Breast epithelium (tissue), 4 donors: ENCODE data around the gene TMEM150B. TPM values are rescaled to one million over a fixed set of nuclear protein-coding genes. Genes with fewer than 3 reads are reported as not detected.
"Not testable (repeated sequence)": the region's sequence is repeated elsewhere in the genome, so short reads cannot be mapped to it uniquely, and the experiment has no call there.

Experiments used
- DNase-seq, 2 donors: peaks; one replicate each; pipeline ENCODE4 v3.0.0-alpha.2; 2019; ENCODE audit warnings: low spot score in 2 of 2
- H3K27ac ChIP-seq, 2 donors: fragments of 200-600 bp; sonication (generic) in 1 of 2; one replicate each; pipeline ENCODE4 v1.5.1; 2016 to 2019; ENCODE audit warnings: mild to moderate bottlenecking in 1 of 2
- H3K27me3 ChIP-seq, 2 donors: fragments of 200-600 bp; sonication (generic) in 1 of 2; one replicate each; pipeline versions ENCODE4 v1.5.1 to v1.6.0; 2017 to 2019; ENCODE audit warnings: control low read depth in 1 of 2, mild to moderate bottlenecking in 1 of 2
- H3K36me3 ChIP-seq: fragments of 200-600 bp; one replicate; pipeline ENCODE4 v1.5.1; 2019
- H3K4me1 ChIP-seq, 2 donors: fragments of 200-600 bp; sonication (generic); one replicate each; pipeline ENCODE4 v1.5.1; 2016 to 2019; ENCODE audit warnings: control low read depth in 1 of 2
- H3K4me3 ChIP-seq, 3 donors: fragments of 200-600 bp; sonication (generic); 1 replicate in 2 of 3; 2 replicates in 1 of 3; pipeline ENCODE4 v1.5.1; 2016 to 2019; ENCODE audit warnings: mild to moderate bottlenecking in 3 of 3, moderate library complexity in 2 of 3
- H3K9me3 ChIP-seq, 2 donors: fragments of 200-600 bp; sonication (generic) in 1 of 2; one replicate each; pipeline ENCODE4 v1.5.1; 2016 to 2019; ENCODE audit warnings: control low read depth in 1 of 2
- CTCF ChIP-seq, 3 donors: fragments of 450-650 bp; IDR thresholded peaks; one replicate each; pipeline ENCODE4 v1.5.1; 2016 to 2017; ENCODE audit warnings: antibody characterized with exemption in 3 of 3, mild to moderate bottlenecking in 3 of 3, moderate library complexity in 3 of 3
- POLR2A ChIP-seq: fragments of 450-650 bp; IDR thresholded peaks from one replicate; pipeline ENCODE4 v1.6.1; 2016; ENCODE audit warnings: antibody characterized with exemption, mild to moderate bottlenecking, moderate library complexity
- POLR2AphosphoS5 ChIP-seq, 3 donors: sonication (generic); formaldehyde crosslinking; IDR thresholded peaks; one replicate each; pipeline ENCODE4 v1.6.1; 2017; ENCODE audit warnings: antibody characterized with exemption in 3 of 3
- intact Hi-C: fragments of 100-400 bp; cut with DNase I; formaldehyde crosslinking; loops from one replicate; pipeline ENCODE4 v1.15.1; 2023; ENCODE audit warnings: low total_unique reads
- total RNA-seq, 3 donors: library from RNA; depleted of rRNA; stranded (reverse); fragments of >200 nt; gene quantifications; one replicate each; pipeline ENCODE4 v1.1.0, GENCODE V29; 2016

Gene TMEM150B
- total RNA-seq, 3 donors from 2014 or later: 1.6 to 11.8 (median 3.1) TPM

- Histone ChIP-seq H3K36me3 (no peaks in the 10 kb centered on the region), H3K27ac (no peak overlapping the region)
- TF ChIP-seq CTCF (IDR thresholded peaks at IDR 0.05) (no peak), POLR2A (no peak), POLR2AphosphoS5 (IDR thresholded peaks at IDR 0.05) (no peak)
These were observed 11.0 kb upstream of the TMEM150B start for GRCh38 chr19:55336101-55336500.

DNA sequence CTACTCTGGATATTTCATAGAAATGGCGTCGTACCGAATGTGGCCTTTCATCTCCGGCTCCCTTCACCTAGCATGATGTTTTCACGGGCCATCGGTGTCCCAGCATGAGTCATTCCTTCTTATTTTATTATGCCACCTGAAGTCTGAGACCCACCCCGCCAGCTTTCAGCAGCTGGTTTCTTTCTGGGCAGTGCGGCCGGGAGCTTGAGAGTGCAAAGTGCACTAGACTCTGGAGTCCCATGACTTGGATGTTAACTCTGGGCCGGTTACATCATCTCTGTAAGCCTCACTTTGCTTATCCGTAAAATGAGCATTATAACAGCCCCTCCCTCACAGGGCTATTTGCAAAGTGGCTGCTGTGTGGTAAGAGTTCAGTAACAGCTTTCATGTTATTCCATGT is 8.7 kb upstream of the TMEM150B start:
- Histone ChIP-seq H3K4me3 (no peak overlapping the region), H3K9me3 (no peaks in the 10 kb centered on the region), H3K4me1 (no peaks in the 10 kb centered on the region), H3K36me3 (no peaks in the 10 kb centered on the region), H3K27ac (no peak overlapping the region), H3K27me3 (no peaks in the 10 kb centered on the region)
- intact Hi-C loops: no loop called here
- DNase-seq: no peak
- TF ChIP-seq CTCF (IDR thresholded peaks at IDR 0.05): no peak
- no peak for TF ChIP-seq POLR2AphosphoS5 (IDR thresholded peaks at IDR 0.05)
- TF ChIP-seq POLR2A: no peak

More at GRCh38 chr19:55336101-55336500, 11.0 kb upstream of the TMEM150B start:
- H3K27me3 ChIP-seq: no peaks in the 10 kb centered on the region
- no peaks in the 10 kb centered on the region for H3K4me1 ChIP-seq
- H3K4me3 ChIP-seq: no peak overlapping the region
- H3K9me3 ChIP-seq: no peaks in the 10 kb centered on the region
- DNase-seq: no peak
- intact Hi-C loops: no loop called here

DNA sequence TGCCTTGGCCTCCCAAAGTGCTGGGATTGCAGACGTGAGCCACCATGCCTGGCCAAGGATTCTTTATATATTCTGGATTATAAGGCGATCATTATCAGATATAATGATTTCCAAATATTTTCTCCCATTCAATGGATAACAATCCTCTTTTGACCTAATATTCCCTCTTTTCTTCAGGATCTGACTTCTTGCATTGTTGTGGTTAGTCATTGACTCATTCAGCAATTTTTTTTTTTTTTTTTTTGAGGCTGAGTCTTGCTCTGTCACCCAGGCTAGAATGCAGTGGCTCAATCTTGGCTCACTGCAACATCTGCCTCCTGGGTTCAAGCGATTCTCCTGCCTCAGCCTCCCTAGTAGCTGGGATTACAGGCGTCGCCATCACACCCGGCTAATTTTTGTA is 4.7 kb upstream of the TMEM150B start:
- DNase-seq, H3K36me3 ChIP-seq, intact Hi-C loops, H3K4me3 ChIP-seq, H3K9me3 ChIP-seq, H3K27me3 ChIP-seq, H3K27ac ChIP-seq, H3K4me1 ChIP-seq: not testable (repeated sequence)

DNA sequence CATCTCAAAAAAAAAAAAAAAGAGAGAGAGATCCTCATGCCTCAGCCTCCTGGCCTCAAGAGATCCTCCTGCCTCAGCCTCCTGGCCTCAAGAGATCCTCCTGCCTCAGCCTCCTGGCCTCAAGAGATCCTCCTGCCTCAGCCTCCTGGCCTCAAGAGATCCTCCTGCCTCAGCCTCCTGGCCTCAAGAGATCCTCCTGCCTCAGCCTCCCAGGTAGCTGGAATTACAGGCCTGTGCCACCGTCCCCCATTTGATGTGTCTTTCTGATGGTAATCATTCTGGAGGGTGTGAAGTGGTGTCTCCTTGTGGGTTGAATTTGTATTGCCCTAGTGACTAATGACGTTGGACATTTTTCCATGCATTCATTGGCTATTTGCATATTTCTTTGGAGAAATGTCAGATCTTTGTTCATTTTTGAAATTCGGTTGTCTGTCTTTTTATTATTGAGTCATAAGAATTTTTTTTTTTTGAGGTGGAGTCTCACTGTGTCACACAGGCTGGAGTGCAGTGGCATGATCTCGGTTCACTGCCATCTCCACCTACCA is 3.7 kb upstream of the TMEM150B start:
- DNase-seq, H3K9me3 ChIP-seq, H3K27me3 ChIP-seq, H3K4me3 ChIP-seq, H3K27ac ChIP-seq, H3K36me3 ChIP-seq, H3K4me1 ChIP-seq, intact Hi-C loops: not testable (repeated sequence)

- H3K27me3 ChIP-seq: peaks cover 0 to 5% of the 10 kb centered on the region in 2 donors
- no peaks in the 10 kb centered on the region for H3K9me3 ChIP-seq
- H3K4me3 ChIP-seq: peak overlapping the region in 1 of 3 donors; percentile 3
- H3K27ac ChIP-seq: no peak overlapping the region
- TF ChIP-seq POLR2AphosphoS5 (IDR thresholded peaks at IDR 0.05) (no peak), POLR2A (no peak), CTCF (IDR thresholded peaks at IDR 0.05) (no peak)
- no peak for DNase-seq
- no peaks in the 10 kb centered on the region for H3K4me1 ChIP-seq
- intact Hi-C loops: no loop called here
- no peaks in the 10 kb centered on the region for H3K36me3 ChIP-seq
These were observed 479 bp downstream of the TMEM150B start for GRCh38 chr19:55324662-55325061.

DNA sequence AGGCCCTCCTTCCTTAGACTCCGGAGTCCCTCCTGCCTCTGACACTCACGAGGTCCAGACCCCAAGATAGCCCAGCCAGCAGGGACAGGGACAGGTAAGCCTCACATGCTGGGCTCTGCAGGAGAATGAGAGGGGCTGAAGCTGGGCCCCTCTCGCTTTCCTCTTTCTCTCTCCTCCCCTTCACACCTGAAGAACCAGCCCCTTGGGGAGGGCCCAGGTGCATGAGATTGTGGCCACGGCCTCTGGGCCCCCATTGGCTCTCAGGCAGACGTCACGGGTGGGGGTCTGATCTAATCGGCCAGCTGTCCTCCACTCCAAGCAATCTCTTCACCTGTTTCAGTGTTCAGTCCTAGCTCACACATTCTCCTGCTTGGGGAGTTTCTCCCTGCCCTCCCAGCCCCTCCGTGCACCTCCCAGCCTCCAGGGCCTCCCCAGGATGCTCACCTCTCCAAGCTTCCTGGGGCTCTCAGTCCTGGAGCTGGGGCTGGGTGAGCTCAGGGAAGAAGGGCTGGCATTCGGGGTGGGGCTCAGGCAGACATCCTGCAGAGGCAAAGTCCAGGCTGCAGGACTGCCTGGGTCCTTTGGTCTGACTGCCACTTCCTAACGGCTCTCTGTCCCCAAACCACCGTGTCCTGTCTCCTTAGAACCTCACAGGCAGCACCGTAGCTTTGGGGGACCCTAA is 2.8 kb downstream of the TMEM150B start:
- H3K9me3 ChIP-seq: no peaks in the 10 kb centered on the region
- no peaks in the 10 kb centered on the region for H3K4me1 ChIP-seq
- DNase-seq: no peak
- H3K27ac ChIP-seq: no peak overlapping the region
- no peak for TF ChIP-seq POLR2A
- no peak for TF ChIP-seq CTCF (IDR thresholded peaks at IDR 0.05)
- no peak for TF ChIP-seq POLR2AphosphoS5 (IDR thresholded peaks at IDR 0.05)
- H3K4me3 ChIP-seq: no peak overlapping the region
- H3K27me3 ChIP-seq: peaks cover 0 to 5% of the 10 kb centered on the region in 2 donors
- intact Hi-C loops: no loop called here
- no peaks in the 10 kb centered on the region for H3K36me3 ChIP-seq
